Fibroblast of lung (primary cell): Measurements from ENCODE around the gene AKNAD1. TPM values are rescaled to one million over a fixed set of nuclear protein-coding genes. Genes with fewer than 3 reads are reported as not detected.

ENCODE experiments used
- DNase-seq, 2 donors: peaks; one replicate each; pipeline versions ENCODE4 v3.0.0 to v3.0.0-alpha.2; 2010; ENCODE audit warnings: low read depth in 2 of 2
- H2AFZ ChIP-seq: 2 replicates; pipeline ENCODE4 v1.5.1; 2012; ENCODE audit warnings: low read length, control low read depth, inconsistent platforms
- H3K27ac ChIP-seq: 2 replicates; pipeline ENCODE4 v1.5.1; 2011; ENCODE audit warnings: low read length, control low read depth; ENCODE audit not compliant: insufficient read depth
- H3K27me3 ChIP-seq: 2 replicates; pipeline ENCODE4 v1.5.1; 2011; ENCODE audit warnings: mild to moderate bottlenecking, low read length; ENCODE audit not compliant: control insufficient read depth, insufficient read depth
- H3K36me3 ChIP-seq: 2 replicates; pipeline ENCODE4 v1.5.1; 2011; ENCODE audit warnings: low read length; ENCODE audit not compliant: control insufficient read depth, insufficient read depth
- H3K4me1 ChIP-seq: 2 replicates; pipeline ENCODE4 v1.5.1; 2011; ENCODE audit warnings: low read length; ENCODE audit not compliant: control insufficient read depth, insufficient read depth; ENCODE audit errors: extremely low read depth
- H3K4me2 ChIP-seq: 2 replicates; pipeline ENCODE4 v1.5.1; 2011; ENCODE audit warnings: low read length, control low read depth; ENCODE audit not compliant: insufficient read depth; ENCODE audit errors: extremely low read depth
- H3K4me3 ChIP-seq, 4 experiments: fragments of 200-600 bp in 1 of 4; sonication (generic) in 1 of 4; replicated peaks in 1 of 4; 2 replicates each; pipeline ENCODE4 v1.5.1; 2011 to 2016; ENCODE audit warnings: low read length in 4 of 4, low read depth in 3 of 4, mild to moderate bottlenecking in 3 of 4, control low read depth in 2 of 4, inconsistent platforms in 1 of 4, mixed read lengths in 1 of 4; ENCODE audit not compliant: insufficient read depth in 1 of 4; ENCODE audit errors: control extremely low read depth in 1 of 4
- H3K79me2 ChIP-seq: 2 replicates; pipeline ENCODE4 v1.5.1; 2012; ENCODE audit warnings: mild to moderate bottlenecking, low read length, inconsistent platforms; ENCODE audit not compliant: control insufficient read depth, insufficient read depth
- H3K9ac ChIP-seq: 2 replicates; pipeline ENCODE4 v1.5.1; 2011; ENCODE audit warnings: mild to moderate bottlenecking, low read length, control low read depth; ENCODE audit not compliant: insufficient read depth
- H3K9me3 ChIP-seq: 2 replicates; pipeline ENCODE4 v1.5.1; 2012; ENCODE audit warnings: low read depth, low read length; ENCODE audit not compliant: control insufficient read depth, insufficient read depth
- H4K20me1 ChIP-seq: 2 replicates; pipeline ENCODE4 v1.5.1; 2011; ENCODE audit warnings: low read length; ENCODE audit not compliant: control insufficient read depth, insufficient read depth; ENCODE audit errors: extremely low read depth
- EZH2 ChIP-seq: IDR thresholded peaks from 2 replicates; pipeline ENCODE4 v1.5.1; 2012; ENCODE audit warnings: low read length, control low read depth, mild to moderate bottlenecking; ENCODE audit errors: missing control alignments
- polyA minus RNA-seq: library from RNA; depleted of rRNA, polyadenylated mRNA; stranded (reverse); fragments of >200 nt; gene quantifications from 2 replicates; pipeline ENCODE4 v1.2.3, GENCODE V29; 2011; ENCODE audit warnings: low replicate concordance
- polyA plus RNA-seq, 2 donors: library from polyadenylated mRNA; depleted of rRNA in 1 of 2; stranded (reverse) in 1 of 2; unstranded in 1 of 2; fragments of >200 nt; gene quantifications; 2 replicates each; pipeline ENCODE4 v1.2.1, GENCODE V29; 2011 to 2012; ENCODE audit warnings: missing spikeins in 1 of 2
- total RNA-seq: library from RNA; depleted of rRNA; stranded (reverse); fragments of >200 nt; gene quantifications from 2 replicates; pipeline ENCODE4 v1.2.1, GENCODE V29; 2014
- TF ChIP-seq, protein P1 (sequence below), 2 donors: IDR thresholded peaks in 1 of 2; conservative IDR thresholded peaks in 1 of 2; 1 replicate in 1 of 2; 2 replicates in 1 of 2; pipeline ENCODE4 v1.5.1; 2011 to 2012; ENCODE audit warnings: low read length in 2 of 2, control low read depth in 1 of 2, inconsistent platforms in 1 of 2, low read depth in 1 of 2, mild to moderate bottlenecking in 1 of 2

AKNAD1 gene, protein sequence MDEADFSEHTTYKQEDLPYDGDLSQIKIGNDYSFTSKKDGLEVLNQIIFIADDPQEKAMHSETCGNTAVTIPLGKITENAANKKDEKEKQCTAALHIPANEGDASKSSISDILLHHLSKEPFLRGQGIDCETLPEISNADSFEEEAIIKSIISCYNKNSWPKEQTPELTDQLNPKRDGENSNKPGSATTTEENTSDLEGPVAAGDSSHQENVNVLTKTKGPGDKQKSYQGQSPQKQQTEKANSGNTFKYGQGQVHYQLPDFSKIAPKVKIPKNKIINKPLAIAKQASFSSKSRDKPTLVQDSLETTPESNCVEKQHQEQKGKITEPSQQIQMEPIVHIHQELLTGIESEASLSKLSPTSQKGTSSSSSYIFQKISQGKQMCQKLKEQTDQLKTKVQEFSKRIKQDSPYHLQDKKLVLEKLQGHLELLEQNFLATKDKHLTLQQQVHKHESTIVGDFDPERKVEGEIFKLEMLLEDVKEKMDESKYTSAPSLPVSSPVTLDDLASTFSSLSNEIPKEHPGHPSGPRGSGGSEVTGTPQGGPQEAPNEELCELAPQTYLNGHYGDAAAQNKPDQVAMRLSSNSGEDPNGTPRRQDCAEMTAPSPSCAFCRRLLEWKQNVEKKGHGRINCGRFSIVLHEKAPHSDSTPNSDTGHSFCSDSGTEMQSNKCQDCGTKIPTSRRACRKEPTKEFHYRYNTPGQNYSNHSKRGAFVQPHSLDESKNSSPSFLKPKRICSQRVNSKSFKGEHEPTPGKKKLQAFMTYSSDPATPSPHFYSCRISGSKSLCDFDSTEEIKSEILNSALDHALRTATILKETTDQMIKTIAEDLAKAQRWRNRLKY
- 0.17 and 0.26 TPM in 2 replicates for total RNA-seq
- 0.71 and 1.2 TPM in 2 replicates for polyA plus RNA-seq
- 0.83 and 1.1 TPM in 2 replicates for polyA plus RNA-seq (2012)
- polyA minus RNA-seq = not detected in 2 replicates

DNA sequence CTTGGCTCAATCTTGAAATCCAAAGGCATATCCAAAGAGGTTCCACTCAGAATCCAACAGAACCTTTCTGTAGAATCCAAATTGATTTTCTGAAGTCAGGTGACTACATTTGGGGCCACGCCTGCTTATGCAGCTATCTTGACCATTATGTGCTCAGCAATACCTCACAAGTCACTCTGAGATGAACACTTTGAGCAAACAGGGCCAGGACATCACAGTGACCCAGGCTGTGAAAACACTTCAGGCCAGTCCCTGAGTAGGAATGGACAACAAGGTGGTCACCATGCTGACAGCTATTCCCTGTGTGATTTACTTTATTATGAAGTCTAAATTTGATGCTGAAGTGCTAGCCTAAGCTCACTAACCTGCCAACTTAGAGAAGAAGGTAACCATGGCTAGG, at the start of gene AKNAD1:
Gene AKNAD1, minus strand, starts transcription at position 101 of the 400 bp plus-strand sequence. CDS start 4,430 bp downstream, outside the sequence.
- Histone ChIP-seq H3K27ac (no peak within 1 kb of the TSS), H2AFZ (no peak within 1 kb of the TSS), H3K9me3 (no peaks in the 10 kb centered on the region), H3K27me3 (no peaks in the 10 kb centered on the region), H3K4me3 (no peak within 1 kb of the TSS), H3K4me1 (peaks cover 4% of the 10 kb centered on the region), H4K20me1 (no peaks in the 10 kb centered on the region), H3K9ac (no peak within 1 kb of the TSS), H3K4me2 (no peak within 1 kb of the TSS), H3K36me3 (no peaks in the 10 kb centered on the region), H3K79me2 (no peaks in the 10 kb centered on the region)
- no peak for DNase-seq
- no peak for TF ChIP-seq EZH2
- TF ChIP-seq, protein P1, sequence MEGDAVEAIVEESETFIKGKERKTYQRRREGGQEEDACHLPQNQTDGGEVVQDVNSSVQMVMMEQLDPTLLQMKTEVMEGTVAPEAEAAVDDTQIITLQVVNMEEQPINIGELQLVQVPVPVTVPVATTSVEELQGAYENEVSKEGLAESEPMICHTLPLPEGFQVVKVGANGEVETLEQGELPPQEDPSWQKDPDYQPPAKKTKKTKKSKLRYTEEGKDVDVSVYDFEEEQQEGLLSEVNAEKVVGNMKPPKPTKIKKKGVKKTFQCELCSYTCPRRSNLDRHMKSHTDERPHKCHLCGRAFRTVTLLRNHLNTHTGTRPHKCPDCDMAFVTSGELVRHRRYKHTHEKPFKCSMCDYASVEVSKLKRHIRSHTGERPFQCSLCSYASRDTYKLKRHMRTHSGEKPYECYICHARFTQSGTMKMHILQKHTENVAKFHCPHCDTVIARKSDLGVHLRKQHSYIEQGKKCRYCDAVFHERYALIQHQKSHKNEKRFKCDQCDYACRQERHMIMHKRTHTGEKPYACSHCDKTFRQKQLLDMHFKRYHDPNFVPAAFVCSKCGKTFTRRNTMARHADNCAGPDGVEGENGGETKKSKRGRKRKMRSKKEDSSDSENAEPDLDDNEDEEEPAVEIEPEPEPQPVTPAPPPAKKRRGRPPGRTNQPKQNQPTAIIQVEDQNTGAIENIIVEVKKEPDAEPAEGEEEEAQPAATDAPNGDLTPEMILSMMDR (conservative IDR thresholded peaks at IDR 0.05 in 1 of 2, IDR thresholded peaks at IDR 0.05 in 1 of 2; ENCODE audit: low read depth in 1 of 2, low read length in 2 of 2) = no peak

DNA sequence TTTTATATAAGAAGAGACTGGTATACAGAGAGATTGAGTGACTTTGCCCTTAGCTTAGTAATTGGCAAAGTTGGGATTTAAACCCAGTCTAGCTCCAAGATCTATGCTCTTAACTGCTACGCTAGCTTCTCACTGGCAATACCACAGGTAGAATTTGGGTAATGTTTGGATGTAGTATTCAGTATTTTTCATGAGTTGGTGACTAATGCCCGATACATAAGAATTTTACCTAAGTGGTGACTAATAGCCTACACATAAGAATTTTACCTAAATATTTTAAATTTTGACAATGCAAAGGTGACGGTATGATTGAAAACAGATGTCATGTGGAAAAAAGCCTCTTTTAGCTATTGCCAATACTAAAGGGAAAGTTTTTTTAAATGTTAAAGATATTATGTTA, 44.2 kb upstream of the AKNAD1 start:
- Histone ChIP-seq H3K9ac (no peak overlapping the region), H3K79me2 (peaks cover 5% of the 10 kb centered on the region), H3K4me1 (peaks cover 6% of the 10 kb centered on the region), H4K20me1 (no peaks in the 10 kb centered on the region), H3K4me2 (no peak overlapping the region), H3K36me3 (peaks cover 2% of the 10 kb centered on the region), H3K27me3 (no peaks in the 10 kb centered on the region), H2AFZ (no peak overlapping the region), H3K9me3 (no peaks in the 10 kb centered on the region), H3K27ac (no peak overlapping the region), H3K4me3 (no peak overlapping the region)
- DNase-seq = no peak
- TF ChIP-seq EZH2 = no peak
- TF ChIP-seq, protein P1 (conservative IDR thresholded peaks at IDR 0.05 in 1 of 2, IDR thresholded peaks at IDR 0.05 in 1 of 2; ENCODE audit: low read depth in 1 of 2, low read length in 2 of 2) = no peak
